Medulla oblongata (tissue), 1 donor: ENCODE data around the gene TMEM121.
"Not testable (repeated sequence)": the region's sequence is repeated elsewhere in the genome, so short reads cannot be mapped to it uniquely, and the experiment has no call there.

Experiments
- DNase-seq: peaks from one replicate; pipeline ENCODE4 v3.0.0-alpha.2; 2015; ENCODE audit errors: extremely low spot score

The TMEM121 gene

DNA sequence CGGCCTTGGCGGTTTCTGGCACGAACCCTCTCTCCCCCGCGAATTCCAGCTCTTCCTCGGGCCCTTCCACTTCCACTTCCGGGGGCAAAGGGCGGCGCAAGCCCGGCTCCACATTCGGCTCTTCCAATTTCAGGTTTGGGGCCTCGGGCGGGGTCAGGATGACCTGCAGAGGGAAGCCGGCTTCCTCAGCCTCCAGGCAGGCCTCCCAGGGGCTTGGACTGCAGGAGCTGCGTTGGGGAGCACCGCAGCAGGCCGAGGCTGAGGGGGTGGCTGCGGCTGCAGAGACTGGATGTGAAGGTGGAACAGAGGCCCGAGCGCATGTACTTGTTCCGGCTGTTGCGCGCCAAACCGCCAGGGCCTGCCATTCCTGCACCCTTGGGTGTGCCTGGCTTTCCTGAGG, 20.7 kb downstream of the TMEM121 start:
- DNase-seq: not testable (repeated sequence)

DNA sequence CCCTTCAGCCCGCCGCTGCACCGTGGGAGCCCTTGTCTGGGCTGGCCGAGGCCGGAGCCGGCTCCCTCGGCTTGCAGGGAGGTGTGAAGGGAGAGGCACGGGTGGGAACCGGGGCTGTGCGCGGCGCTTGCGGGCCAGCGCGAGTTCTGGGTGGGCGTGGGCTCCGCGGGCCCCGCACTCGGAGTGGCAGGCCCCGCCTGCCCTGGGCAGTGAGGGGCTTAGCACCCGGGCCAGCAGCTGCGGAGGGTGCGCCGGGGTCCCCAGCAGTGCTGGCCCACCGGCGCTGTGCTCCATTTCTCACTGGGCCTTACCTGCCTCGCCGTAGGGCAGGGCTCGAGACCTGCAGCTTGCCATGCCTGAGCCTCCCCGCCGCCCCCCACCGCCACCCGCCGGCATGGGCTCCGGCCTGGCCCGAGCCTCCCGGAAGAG, 21.4 kb downstream of the TMEM121 start:
- no peak for DNase-seq

DNA sequence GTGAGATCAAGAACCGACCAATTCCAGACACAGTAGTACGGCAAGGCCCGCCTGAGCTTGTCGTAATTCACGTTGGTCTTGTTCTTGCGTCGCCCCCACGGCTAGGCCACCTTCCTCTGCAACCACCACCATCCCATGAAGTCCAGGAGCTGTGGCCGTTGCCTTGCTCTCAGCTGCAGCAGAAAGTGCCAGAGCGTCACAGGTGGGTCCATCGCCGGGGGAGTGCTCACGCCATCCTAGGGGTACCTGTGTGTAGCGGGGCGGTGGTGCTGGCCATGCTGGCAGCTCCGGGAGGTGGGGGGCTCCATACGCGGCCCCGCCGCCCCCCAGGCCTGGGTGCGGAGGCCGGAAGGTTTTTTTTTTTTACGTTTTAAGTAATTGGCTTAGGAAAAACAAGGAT, 23.1 kb downstream of the TMEM121 start:
- DNase-seq: no peak

DNA sequence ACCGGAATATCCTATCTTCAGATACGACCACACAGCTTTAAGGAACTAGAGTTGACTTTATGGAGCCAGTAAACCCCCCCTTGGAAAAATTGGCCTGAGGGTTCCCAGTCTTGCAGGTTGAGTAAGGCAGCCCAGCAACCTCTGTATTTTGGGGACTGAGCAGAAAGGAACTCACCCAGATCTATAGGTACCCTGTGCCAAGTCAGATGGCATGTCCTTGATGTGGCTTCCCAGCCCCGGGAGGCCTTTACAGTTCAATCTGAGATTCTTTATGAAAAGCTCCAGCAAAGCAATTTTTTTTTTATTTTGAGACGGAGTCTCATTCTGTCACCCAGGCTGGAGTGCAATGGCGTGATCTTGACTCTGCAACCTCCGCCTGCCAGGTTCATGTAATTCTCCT, 27.6 kb downstream of the TMEM121 start:
- no peak for DNase-seq

DNA sequence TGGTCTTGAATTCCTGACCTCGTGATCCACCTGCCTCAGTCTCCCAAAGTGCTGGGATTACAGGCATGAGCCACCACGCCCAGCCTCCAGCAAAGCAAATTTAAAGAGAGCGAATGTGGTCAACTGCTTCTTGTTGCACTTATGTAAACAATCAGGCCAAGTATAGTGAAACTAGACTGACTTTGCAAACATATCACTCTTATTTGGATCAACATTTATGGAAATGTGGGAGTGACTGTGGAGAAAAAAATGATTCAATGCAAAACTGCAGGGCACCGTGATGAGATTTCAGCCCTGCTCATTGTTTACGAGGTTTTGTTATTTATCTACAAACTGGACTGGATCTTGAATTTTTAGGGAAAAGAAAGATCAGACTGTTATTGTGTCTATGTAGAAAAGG, 28.1 kb downstream of the TMEM121 start:
- DNase-seq: no peak

DNA sequence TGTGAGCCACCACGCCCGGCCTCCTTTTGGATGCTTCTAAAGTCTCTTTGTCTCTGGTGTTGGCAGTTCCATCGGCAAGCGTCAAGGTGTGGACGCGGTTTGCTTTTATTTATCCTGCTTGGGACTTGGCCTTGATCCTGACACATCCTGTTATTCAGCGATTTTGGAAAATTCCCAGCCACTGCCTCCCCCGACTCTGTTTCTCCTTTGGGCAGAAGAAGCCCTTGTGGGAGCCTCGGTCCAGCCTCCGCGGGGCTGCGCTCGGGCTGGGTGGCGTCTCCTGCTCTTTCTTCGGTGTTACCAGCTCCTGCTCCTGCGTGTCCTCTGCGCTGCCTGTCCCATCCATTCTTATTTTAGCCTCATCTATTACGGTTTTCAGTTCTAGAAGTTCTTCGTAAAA, 31.3 kb downstream of the TMEM121 start:
- not testable (repeated sequence) for DNase-seq

DNA sequence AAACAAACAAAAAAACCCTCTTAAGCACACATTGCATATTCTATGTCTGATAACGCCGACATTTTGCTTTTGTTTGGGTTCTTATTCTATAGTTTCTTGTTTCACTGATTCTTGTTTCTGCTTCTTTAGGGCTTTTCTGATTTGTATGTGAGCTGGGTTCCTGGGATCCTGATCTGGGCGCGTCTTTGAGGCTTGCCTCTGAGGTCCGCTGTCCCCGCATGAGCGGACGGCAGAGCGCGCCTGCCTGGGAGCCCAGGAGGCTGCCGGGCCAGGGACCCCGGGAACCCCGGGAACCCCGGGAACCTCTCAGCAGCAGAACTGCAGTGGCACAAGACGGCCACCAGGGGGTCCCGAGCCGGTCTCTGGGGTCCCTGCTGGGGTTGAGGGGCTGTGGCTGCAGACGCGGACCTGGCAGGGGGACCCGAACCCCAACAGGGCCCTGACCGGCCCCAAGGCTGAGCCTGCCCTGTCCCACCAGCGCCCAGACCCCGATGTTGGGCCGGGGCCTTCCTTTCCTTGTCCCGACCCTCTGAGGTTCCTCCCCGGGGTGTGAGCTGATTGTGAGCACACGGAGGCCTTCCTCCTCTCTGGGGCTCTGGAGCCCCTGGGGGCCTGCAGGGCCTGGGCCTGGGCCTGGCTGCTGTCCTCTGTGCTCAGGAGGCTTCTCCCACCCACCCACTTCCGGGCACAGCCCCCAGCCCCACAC, 32.2 kb downstream of the TMEM121 start:
- not testable (repeated sequence) for DNase-seq

DNA sequence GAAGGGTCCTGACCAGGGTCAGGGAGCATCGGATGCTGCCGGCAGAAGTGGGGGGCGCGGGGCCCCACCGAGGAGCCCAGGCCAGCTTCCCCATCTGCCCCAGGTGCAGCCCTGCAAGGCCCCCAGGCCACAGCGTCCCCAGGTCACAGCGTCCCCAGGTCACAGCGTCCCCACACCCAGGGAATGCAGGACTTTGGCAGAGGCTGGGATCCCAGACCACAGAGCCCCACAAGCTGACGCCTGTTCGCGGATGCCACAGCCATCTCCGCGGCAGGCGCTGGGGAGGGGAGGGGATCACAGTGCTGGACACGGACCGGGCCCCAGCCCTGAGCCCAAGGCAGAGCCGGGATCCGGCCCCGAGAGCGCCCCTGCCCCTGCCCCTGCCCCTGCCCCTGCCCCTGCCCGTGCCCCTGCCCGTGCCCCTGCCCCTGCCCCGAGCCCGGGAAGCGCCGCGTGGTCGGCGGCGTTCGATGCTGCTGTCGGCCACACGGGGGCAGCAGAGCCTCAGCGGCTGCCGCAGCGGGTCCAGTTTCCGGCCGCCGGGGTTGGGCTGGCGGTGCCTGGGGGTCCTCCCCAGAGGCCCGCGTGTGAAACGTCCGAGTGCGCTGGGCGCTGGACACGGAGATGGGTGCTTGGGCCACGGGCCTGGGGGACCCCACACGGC, 33.1 kb downstream of the TMEM121 start:
- DNase-seq: not testable (repeated sequence)

DNA sequence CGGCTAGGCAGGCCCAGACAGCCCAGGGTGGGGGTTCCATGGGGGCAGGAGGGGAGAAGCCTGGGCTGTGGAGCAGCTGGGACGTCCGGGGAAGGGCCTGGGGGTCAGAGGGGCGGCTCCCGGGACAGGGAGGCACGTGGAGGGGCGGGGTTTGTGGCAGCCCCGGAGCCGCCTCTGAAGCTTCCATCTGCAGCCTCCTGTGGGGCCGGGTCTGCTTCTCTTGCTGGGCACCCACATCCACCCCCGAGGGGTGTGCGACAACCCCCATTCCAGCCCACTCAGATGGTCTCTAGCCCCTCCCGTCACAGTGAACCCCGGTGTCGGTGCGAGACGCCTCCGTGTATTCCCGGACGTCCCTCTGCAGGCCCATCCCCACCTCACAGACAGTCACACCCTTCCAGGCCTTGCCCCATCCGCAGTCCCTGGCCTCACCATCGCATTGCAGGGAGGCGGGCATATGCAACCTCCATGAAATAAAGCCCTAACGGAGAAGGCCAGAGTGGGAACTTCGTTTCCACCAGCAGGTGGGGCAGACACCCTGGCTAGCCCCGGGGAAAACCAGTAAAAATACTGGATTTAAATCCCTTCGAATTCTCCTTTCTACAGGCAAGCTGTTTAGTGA, 33.8 kb downstream of the TMEM121 start:
- DNase-seq: not testable (repeated sequence)

DNA sequence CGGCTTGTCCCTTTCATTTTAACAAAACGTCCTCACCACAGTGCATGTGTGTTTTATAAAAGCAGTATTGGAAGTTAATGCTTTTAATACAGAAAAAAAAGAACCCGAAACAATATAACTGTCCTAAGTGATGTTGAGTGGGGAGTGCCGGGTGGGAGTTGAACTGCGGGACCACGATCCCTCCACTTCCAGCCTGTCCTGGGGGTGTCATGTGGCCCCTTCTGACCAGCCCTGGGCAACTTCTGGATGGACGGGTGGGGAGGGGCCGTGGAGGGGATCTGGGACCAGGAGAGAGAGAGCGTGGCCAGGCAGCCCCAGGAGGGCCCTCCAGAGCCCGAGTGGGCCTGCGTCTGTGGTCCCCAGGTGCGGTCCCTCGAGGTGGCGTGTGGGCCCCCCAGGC, 35.0 kb downstream of the TMEM121 start:
- DNase-seq: not testable (repeated sequence)

DNA sequence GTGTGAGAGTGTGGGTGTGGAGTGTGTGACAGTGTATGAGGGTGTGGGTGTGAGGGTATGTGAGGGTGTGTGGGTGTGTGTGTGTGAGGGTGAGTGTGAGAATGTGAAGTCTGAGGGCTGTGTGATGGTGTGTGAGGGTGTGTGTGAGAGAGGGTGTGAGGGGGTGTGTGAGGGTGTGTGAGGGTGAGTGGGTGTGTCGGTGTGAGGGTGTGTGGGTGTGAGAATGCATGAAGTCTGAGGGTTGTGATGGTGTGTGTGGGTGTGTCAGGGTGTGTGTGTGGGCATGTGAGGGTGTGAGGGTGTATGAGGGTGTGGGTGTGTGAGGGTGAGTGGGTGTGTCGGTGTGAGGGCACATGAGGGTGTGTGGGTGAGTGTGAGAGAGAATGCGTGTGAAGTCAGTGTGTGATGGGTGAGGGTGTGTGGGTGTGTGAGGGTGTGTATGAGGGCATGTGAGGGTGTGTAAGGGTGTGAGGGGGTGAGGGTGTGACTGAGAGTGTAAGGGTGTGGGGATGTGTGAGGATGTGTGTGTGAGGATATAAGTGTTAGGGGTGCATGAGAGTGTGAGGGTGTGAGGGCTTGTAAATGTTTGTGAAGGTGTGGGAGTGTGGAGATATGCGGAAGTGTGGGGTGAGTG, 36.4 kb downstream of the TMEM121 start:
- no peak for DNase-seq

DNA sequence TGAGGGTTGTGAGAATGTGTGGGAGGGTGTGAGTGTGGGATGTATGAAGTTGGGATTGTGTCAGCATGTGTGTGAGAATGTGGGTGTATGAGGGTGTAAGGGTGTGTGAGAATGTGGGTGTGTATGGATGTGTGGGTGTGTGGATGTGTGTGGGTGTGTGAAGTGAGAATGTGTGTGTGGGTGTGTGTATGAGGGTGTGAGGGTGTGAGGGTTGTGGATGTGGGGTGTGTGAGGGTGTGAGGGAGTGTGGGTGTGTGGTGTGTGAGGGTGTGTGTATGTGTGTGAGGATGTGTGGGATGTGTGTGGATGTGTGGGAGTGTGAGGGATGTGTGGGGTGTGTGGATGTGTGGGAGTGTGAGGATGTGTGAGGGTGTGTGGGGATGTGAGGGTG, 37.0 kb downstream of the TMEM121 start:
- DNase-seq: no peak

DNA sequence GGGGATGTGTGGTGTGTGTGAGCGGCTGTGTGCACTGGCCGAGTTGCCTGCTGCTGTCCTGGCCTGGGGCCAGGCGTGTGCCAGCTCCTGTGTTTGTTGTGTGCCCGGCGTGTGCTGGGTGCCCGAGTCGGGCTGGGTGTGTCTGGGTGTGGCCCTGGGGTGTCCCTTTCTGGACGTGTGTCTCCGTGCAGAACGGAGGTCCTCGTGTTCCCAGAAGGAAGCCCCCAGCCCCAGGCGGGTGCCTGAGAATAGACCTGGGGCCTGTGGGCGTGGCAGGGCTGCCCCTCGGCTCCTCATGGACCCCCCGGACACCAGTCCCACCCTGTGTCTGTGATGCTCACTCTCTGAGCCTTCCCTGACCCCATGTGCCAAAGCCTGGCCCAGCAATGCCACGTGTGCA, 38.2 kb downstream of the TMEM121 start:
- not testable (repeated sequence) for DNase-seq

DNA sequence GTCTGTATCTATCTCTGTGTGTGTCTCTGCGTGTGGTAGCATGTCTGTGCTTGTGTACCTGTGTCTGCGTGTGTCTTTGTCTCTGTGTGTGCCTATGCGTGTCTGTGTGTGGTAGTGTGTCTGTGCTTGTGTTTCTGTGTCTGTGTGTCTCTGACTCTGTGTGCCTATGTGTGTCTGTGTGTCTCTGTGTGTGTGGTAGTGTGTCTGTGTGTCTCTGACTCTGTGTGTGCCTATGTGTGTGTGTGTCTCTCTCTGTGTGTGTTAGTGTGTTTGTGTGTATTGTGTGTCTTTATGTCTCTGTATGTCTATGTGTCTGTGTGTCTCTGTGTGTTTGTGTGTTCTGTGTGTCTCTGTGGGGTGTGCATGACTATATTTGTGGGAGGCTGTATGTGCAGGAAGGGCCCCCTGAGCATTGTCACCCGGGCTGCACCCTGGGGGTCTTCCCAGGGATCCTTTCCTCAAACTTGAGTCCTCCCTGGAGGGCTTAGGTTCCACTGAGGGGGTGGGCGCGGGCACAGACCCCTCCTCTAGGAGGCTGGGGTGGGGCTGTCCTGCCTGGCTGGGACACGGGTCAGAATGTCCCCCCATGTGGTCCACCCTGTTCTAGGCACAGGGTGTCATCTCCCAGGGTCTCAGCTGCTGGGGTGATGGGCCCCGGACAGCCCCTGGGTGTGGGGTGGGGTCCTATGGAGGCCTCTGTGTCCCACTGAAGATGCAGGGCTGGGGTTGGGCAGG, 39.0 kb downstream of the TMEM121 start:
- not testable (repeated sequence) for DNase-seq

DNA sequence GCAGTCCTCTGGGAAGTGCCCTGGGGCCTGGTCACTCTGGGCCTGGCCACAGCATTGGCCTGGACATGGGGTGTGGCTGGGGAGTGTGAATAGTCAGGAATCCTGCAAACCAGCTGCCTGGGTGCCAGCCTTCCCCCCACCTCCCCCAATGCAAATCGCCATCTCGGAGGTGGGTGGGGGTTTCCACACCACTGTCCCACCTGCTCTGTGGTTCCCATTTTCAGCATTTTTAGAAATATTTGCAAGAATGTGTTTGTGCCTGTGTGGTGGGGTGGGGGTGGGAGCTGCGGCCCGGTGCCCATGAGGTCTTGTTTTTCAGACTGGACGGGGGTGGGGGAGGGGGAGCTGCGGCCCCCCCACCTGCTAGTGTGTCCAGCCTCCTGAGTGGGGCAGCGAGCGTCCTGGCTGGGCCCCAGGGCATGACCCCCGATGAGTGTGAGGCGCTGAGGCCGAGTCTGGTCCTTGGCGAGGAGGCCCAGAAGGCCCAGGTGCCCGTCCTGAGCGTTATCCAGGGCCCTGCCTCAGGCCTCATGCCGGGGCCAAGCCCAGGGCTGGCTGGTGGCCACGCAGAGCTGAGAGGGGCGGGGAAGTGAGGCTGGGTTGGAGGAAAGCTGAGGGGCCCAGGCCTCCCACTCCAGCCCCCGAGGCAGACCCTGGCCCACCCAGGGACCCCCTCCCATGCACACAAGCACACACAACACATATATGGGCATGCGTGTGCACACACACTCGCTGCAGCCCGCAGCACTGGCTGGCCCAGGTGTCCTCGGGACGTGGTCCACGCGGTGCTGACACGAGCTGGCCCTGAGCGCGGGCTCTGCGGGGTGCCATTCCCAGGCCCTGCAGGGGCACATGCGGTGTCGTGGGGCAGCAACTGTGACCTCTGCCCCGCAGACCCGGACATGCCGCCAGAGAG, 40.1 kb downstream of the TMEM121 start:
- not testable (repeated sequence) for DNase-seq

DNA sequence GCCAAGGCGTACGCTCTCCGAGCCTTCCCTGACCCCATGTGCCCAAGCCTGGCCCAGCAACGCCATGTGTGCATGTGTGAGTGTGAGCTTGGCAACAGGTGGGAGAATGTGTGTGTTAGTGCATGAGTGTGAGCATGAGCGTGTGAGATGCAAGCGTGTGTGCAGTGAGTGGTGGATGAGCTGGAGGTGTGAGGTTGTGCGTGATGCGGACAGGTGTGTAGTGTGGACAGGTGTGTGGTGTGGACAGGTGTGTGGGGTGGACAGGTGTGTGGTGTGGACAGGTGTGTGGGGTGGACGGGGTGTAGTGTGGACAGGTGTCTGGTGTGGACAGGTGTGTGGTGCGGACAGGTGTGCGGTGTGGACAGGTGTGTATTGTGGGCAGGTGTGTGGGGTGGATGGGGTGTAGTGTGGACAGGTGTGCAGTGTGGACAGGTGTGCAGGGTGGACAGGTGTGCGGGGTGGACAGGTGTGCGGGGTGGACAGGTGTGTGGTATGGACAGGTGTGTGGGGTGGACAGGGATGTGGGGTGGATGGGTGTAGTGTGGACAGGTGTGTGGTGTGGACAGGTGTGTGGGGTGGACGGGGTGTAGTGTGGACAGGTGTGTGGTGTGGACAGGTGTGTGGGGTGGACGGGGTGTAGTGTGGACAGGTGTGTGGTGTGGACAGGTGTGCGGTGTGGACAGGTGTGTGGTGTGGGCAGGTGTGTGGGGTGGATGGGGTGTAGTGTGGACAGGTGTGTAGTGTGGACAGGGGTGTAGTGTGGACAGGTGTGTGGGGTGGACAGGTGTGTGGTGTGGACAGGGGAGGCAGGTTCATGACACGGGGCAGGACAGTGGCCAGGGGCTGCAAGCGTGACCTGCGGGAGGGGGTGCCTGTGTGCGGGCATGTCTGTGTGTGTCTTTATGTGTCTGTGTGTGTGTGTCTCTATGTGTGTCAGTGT, 41.1 kb downstream of the TMEM121 start:
- not testable (repeated sequence) for DNase-seq

DNA sequence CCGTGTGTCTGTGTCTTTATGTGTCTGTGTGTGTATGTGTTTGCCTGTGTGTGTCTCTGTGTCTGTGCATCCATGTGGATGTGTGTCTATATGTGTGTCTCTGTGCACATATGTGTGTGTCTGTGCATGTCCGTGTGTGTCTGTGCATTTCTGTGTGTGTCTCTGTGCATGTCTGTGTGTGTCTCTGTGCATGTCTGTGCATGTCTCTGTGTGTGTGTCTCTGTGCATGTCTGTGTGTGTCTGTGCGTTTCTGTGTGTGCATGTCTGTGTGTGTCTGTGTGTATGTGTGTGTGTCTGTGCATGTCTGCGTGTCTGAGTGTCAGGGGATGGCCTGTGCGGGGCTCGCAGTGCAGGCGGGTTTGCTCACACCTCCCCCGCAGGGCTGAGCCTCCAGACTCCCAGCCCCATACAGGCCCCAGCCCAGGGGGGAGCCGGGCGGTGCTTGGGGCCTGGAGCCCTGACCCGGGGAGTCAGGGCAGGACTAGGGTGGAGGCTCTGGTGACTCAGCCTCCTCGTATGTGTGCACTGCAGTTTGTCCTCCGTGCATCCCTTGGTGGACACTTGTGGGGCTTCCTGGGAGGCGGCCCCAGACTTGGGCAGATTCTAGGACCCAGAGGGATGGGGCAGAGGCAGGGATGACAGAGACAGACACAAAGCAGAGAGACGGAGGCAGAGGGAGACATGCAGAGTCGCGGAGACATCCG, 41.9 kb downstream of the TMEM121 start:
- DNase-seq: not testable (repeated sequence)

DNA sequence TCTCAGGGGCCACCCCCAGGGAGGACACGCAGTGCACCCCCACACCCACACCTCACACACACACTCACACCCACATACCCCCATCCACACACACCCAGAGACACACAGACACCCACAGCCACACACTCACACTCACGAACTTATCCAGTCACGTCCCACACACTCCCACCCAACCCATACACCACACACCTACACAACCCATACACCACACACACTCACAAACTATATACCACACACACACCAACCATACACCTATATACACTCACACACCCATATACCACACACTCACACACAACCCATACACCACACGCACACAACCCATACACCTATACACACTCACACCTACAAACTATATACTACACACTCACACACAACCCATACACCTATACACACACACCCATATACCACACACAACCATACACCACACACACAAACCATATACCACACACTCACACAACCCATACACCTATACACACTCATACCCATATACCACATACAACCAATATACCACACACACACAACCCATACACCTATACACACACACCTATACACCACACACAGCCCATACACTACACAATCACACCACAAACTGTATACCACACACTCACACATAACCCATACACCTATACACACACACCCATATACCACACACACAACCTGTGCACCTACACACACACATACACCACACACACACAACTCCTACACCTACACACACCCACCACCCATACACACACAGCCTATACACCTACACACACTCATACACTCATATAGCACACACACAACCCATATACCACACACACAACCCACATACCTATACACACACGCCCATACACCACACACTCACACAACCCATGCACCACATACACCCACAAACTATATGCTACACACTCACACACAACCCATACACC, 42.7 kb downstream of the TMEM121 start:
- DNase-seq: no peak
